Brain microvascular endothelial cell (primary cell): ENCODE measurements around the gene ZNF862.
A peak's percentile ranks its signal among the peaks of the same experiment; 100 is the strongest.

Experiments used
- DNase-seq: peaks from one replicate; pipeline ENCODE4 v3.0.0-alpha.2; 2020
- H3K27ac ChIP-seq: fragments of 250-450 bp; sonication (Bioruptor Pico); 2 replicates; pipeline ENCODE4 v1.5.1; 2020; ENCODE audit warnings: mild to moderate bottlenecking, moderate library complexity
- H3K27me3 ChIP-seq: fragments of 250-450 bp; sonication (Bioruptor Pico); replicated peaks from 2 replicates; pipeline ENCODE4 v1.5.1; 2020; ENCODE audit warnings: mild to moderate bottlenecking
- H3K36me3 ChIP-seq: fragments of 250-450 bp; sonication (Bioruptor Pico); replicated peaks from 2 replicates; pipeline ENCODE4 v1.5.1; 2020; ENCODE audit warnings: mild to moderate bottlenecking
- H3K4me3 ChIP-seq: 2 replicates; pipeline ENCODE4 v1.5.1; 2011; ENCODE audit warnings: low read depth, mild to moderate bottlenecking, control low read depth, low read length, moderate library complexity
- CTCF ChIP-seq: IDR thresholded peaks from 2 replicates; pipeline ENCODE4 v1.5.1; 2011; ENCODE audit warnings: low read depth, mild to moderate bottlenecking, moderate library complexity, low read length, control low read depth, inconsistent platforms; ENCODE audit errors: missing control alignments
- in situ Hi-C: cut with HindIII; loops from 2 replicates; pipeline ENCODE4 v1.10.0; 2017; ENCODE audit warnings: low sequenced_read_pairs, low pct_ligation_motif_present

Gene ZNF862

GRCh38 chr7:149799397-149800168 lies 38.6 kb upstream of the ZNF862 start:
- Histone ChIP-seq H3K27me3 (peaks cover 2% of the 10 kb centered on the region), H3K4me3 (no peak overlapping the region), H3K27ac (no peak overlapping the region), H3K36me3 (no peaks in the 10 kb centered on the region)
- in situ Hi-C loops, result no loop called here
- peak; percentile 31 for TF ChIP-seq CTCF
- no peak for DNase-seq

GRCh38 chr7:149800169-149800555 lies 38.0 kb upstream of the ZNF862 start:
- no peak for TF ChIP-seq CTCF
- Histone ChIP-seq H3K36me3 (no peaks in the 10 kb centered on the region), H3K27me3 (no peaks in the 10 kb centered on the region), H3K27ac (no peak overlapping the region), H3K4me3 (no peak overlapping the region)
- in situ Hi-C loops, result no loop called here
- no peak for DNase-seq

- no peaks in the 10 kb centered on the region for H3K36me3 ChIP-seq
- DNase-seq, result no peak
- H3K27ac ChIP-seq, result no peak overlapping the region
- no peak overlapping the region for H3K4me3 ChIP-seq
- no peak for TF ChIP-seq CTCF
- in situ Hi-C loops, result no loop called here
- H3K27me3 ChIP-seq, result no peaks in the 10 kb centered on the region
These were observed 37.1 kb upstream of the ZNF862 start for GRCh38 chr7:149801002-149801566.

GRCh38 chr7:149801816-149802215 lies 36.4 kb upstream of the ZNF862 start:
- H3K36me3 ChIP-seq, result no peaks in the 10 kb centered on the region
- H3K27ac ChIP-seq, result no peak overlapping the region
- no peak for DNase-seq
- no peaks in the 10 kb centered on the region for H3K27me3 ChIP-seq
- in situ Hi-C loops, result no loop called here
- no peak for TF ChIP-seq CTCF
- H3K4me3 ChIP-seq, result no peak overlapping the region

- H3K36me3 ChIP-seq, result no peaks in the 10 kb centered on the region
- TF ChIP-seq CTCF, result no peak
- H3K4me3 ChIP-seq, result no peak overlapping the region
- in situ Hi-C loops, result no loop called here
- H3K27ac ChIP-seq, result no peak overlapping the region
- H3K27me3 ChIP-seq, result no peaks in the 10 kb centered on the region
- DNase-seq, result no peak
These were observed 35.2 kb upstream of the ZNF862 start for GRCh38 chr7:149802966-149803365.

- Histone ChIP-seq H3K36me3 (no peaks in the 10 kb centered on the region), H3K27me3 (no peaks in the 10 kb centered on the region), H3K27ac (no peak overlapping the region), H3K4me3 (no peak overlapping the region)
- no peak for DNase-seq
- no peak for TF ChIP-seq CTCF
- in situ Hi-C loops, result no loop called here
These were observed 34.6 kb upstream of the ZNF862 start for GRCh38 chr7:149803551-149804074.
